Glutamatergic neuron (in vitro differentiated cells): Measurements from ENCODE around the gene DPYSL3. TPM values are rescaled to one million over a fixed set of nuclear protein-coding genes. Genes with fewer than 3 reads are reported as not detected.

Source experiments
- DNase-seq: peaks from one replicate; pipeline ENCODE4 v3.0.0; 2022
- H3K27ac Mint-ChIP-seq: one replicate; pipeline ENCODE4 v1.8.0; 2020; ENCODE audit warnings: mild to moderate bottlenecking, mixed read lengths, inconsistent platforms; ENCODE audit not compliant: unreplicated experiment
- H3K27me3 Mint-ChIP-seq: one replicate; pipeline ENCODE4 v1.8.0; 2020; ENCODE audit warnings: mild to moderate bottlenecking, moderate library complexity, mixed read lengths, inconsistent platforms; ENCODE audit not compliant: unreplicated experiment
- H3K36me3 Mint-ChIP-seq: one replicate; pipeline ENCODE4 v1.8.0; 2020; ENCODE audit warnings: mild to moderate bottlenecking, mixed read lengths, inconsistent platforms; ENCODE audit not compliant: unreplicated experiment
- H3K4me1 Mint-ChIP-seq: one replicate; pipeline ENCODE4 v1.8.0; 2020; ENCODE audit warnings: mild to moderate bottlenecking, low read depth, mixed read lengths, inconsistent platforms; ENCODE audit not compliant: unreplicated experiment
- H3K4me3 Mint-ChIP-seq: one replicate; pipeline ENCODE4 v1.8.0; 2020; ENCODE audit warnings: mild to moderate bottlenecking, mixed read lengths, inconsistent platforms; ENCODE audit not compliant: unreplicated experiment
- H3K9me3 Mint-ChIP-seq: one replicate; pipeline ENCODE4 v1.8.0; 2020; ENCODE audit warnings: mild to moderate bottlenecking, moderate library complexity, mixed read lengths, inconsistent platforms; ENCODE audit not compliant: unreplicated experiment
- CTCF ChIP-seq: fragments of 200-600 bp; sonication (generic); IDR thresholded peaks from one replicate; pipeline ENCODE4 v1.5.0; 2021; ENCODE audit not compliant: partially characterized antibody, unreplicated experiment
- total RNA-seq: library from RNA; stranded (reverse); fragmentation: NEBNext Ultra II Directional; extraction: Animal tissue kit (Norgen Biotek cat#: 25700); gene quantifications from one replicate; pipeline ENCODE4 v1.2.1, GENCODE V29; 2021; ENCODE audit not compliant: unreplicated experiment

Gene DPYSL3
- total RNA-seq, 1 donor from 2014 or later = 571 TPM

- no peaks in the 10 kb centered on the region for H3K27me3 Mint-ChIP-seq
- H3K27ac Mint-ChIP-seq = no peak overlapping the region
- no peak for TF ChIP-seq CTCF
- H3K4me1 Mint-ChIP-seq = peaks cover 3% of the 10 kb centered on the region
- H3K9me3 Mint-ChIP-seq = no peaks in the 10 kb centered on the region
- no peak for DNase-seq
- no peak overlapping the region for H3K4me3 Mint-ChIP-seq
- no peaks in the 10 kb centered on the region for H3K36me3 Mint-ChIP-seq
These were observed 18.9 kb downstream of the DPYSL3 start for GRCh38 chr5:147490989-147491388.

- H3K27ac Mint-ChIP-seq = no peak overlapping the region
- no peaks in the 10 kb centered on the region for H3K27me3 Mint-ChIP-seq
- TF ChIP-seq CTCF = no peak
- no peaks in the 10 kb centered on the region for H3K36me3 Mint-ChIP-seq
- no peaks in the 10 kb centered on the region for H3K9me3 Mint-ChIP-seq
- peaks cover 8% of the 10 kb centered on the region for H3K4me1 Mint-ChIP-seq
- no peak for DNase-seq
- no peak overlapping the region for H3K4me3 Mint-ChIP-seq
These were observed 22.7 kb downstream of the DPYSL3 start for GRCh38 chr5:147487031-147487750.

- TF ChIP-seq CTCF = no peak
- Mint-ChIP-seq H3K4me1 (peaks cover 8% of the 10 kb centered on the region), H3K4me3 (no peak overlapping the region), H3K27ac (no peak overlapping the region), H3K36me3 (no peaks in the 10 kb centered on the region), H3K27me3 (no peaks in the 10 kb centered on the region), H3K9me3 (no peaks in the 10 kb centered on the region)
- DNase-seq = no peak
These were observed 24.1 kb downstream of the DPYSL3 start for GRCh38 chr5:147485814-147486213.

GRCh38 chr5:147485046-147485445, 24.8 kb downstream of the DPYSL3 start:
- Mint-ChIP-seq H3K27me3 (no peaks in the 10 kb centered on the region), H3K9me3 (no peaks in the 10 kb centered on the region), H3K27ac (no peak overlapping the region), H3K4me1 (peaks cover 5% of the 10 kb centered on the region), H3K4me3 (no peak overlapping the region), H3K36me3 (no peaks in the 10 kb centered on the region)
- no peak for TF ChIP-seq CTCF
- DNase-seq = no peak

GRCh38 chr5:147484708-147485020, 25.2 kb downstream of the DPYSL3 start:
- no peak overlapping the region for H3K27ac Mint-ChIP-seq
- peaks cover 7% of the 10 kb centered on the region for H3K4me1 Mint-ChIP-seq
- no peaks in the 10 kb centered on the region for H3K27me3 Mint-ChIP-seq
- H3K4me3 Mint-ChIP-seq = no peak overlapping the region
- no peaks in the 10 kb centered on the region for H3K9me3 Mint-ChIP-seq
- no peaks in the 10 kb centered on the region for H3K36me3 Mint-ChIP-seq
- no peak for TF ChIP-seq CTCF
- DNase-seq = no peak
